PC-3 (cell line): ENCODE data around the gene CACNA1C. TPM values are rescaled to one million over a fixed set of nuclear protein-coding genes. Genes with fewer than 3 reads are reported as not detected.

Experiments used
- ATAC-seq: fragments of 200-7000 bp; cut with Tn5 transposase; 2 replicates; pipeline ENCODE4 v1.9.1; 2020; ENCODE audit warnings: mild to moderate bottlenecking, moderate library complexity
- BruUV-seq: library from RNA; stranded (reverse); fragments of 400-500 nt; replicated peaks from 2 replicates; lab custom pipeline; 2021; lab: Mats Ljungman, UMichigan
- CTCF ChIA-PET: fragments of 300-600 bp; sonication (Branson Sonifier 250); formaldehyde crosslinking; loops from one replicate; lab custom pipeline; 2022; ENCODE audit warnings: antibody characterized with exemption; lab: Charles Lee
- POLR2A ChIA-PET: fragments of 300-600 bp; sonication (Branson Sonifier 250); formaldehyde crosslinking; loops from one replicate; lab custom pipeline; 2022; ENCODE audit warnings: antibody characterized with exemption; ENCODE audit not compliant: unreplicated experiment; lab: Charles Lee
- DNase-seq: peaks from one replicate; pipeline ENCODE4 v3.0.0-alpha.2; 2015
- H2AFZ ChIP-seq: fragments of 300-600 bp; sonication (generic); 2 replicates; pipeline ENCODE4 v1.6.0; 2016; ENCODE audit warnings: antibody characterized with exemption, low read length
- H3F3A ChIP-seq: fragments of 300-600 bp; sonication (generic); one replicate; pipeline ENCODE4 v1.6.0; 2017; ENCODE audit warnings: antibody characterized with exemption, low read length, control low read depth, mild to moderate bottlenecking; ENCODE audit not compliant: unreplicated experiment
- H3K27ac ChIP-seq: fragments of 300-600 bp; sonication (generic); 2 replicates; pipeline ENCODE4 v1.5.1; 2016; ENCODE audit warnings: mild to moderate bottlenecking, low read length
- H3K27me3 ChIP-seq: fragments of 300-600 bp; sonication (generic); 2 replicates; pipeline ENCODE4 v1.6.1; 2016; ENCODE audit warnings: low read length, mixed read lengths
- H3K36me3 ChIP-seq: fragments of 300-600 bp; sonication (generic); 2 replicates; pipeline ENCODE4 v1.6.1; 2016; ENCODE audit warnings: low read depth, mixed run types, low read length, mixed read lengths
- H3K4me1 ChIP-seq: fragments of 300-600 bp; sonication (generic); 2 replicates; pipeline ENCODE4 v1.5.1; 2016; ENCODE audit warnings: low read length; ENCODE audit not compliant: insufficient read depth
- H3K4me2 ChIP-seq: fragments of 300-600 bp; sonication (generic); 2 replicates; pipeline ENCODE4 v1.6.0; 2016; ENCODE audit warnings: low read length
- H3K4me3 ChIP-seq: fragments of 300-600 bp; sonication (generic); 2 replicates; pipeline ENCODE4 v1.5.1; 2016; ENCODE audit warnings: mild to moderate bottlenecking, low read length, mixed read lengths
- H3K79me2 ChIP-seq: fragments of 300-600 bp; sonication (generic); 2 replicates; pipeline ENCODE4 v1.6.1; 2017; ENCODE audit warnings: low read length, mixed read lengths
- H3K9ac ChIP-seq: fragments of 300-600 bp; sonication (generic); 2 replicates; pipeline ENCODE4 v1.6.0; 2016; ENCODE audit warnings: mild to moderate bottlenecking, low read length
- H3K9me2 ChIP-seq: fragments of 300-600 bp; sonication (generic); replicated peaks from 2 replicates; pipeline ENCODE4 v1.6.1; 2016; ENCODE audit warnings: mixed run types, low read length, mixed read lengths
- H3K9me3 ChIP-seq: fragments of 300-600 bp; sonication (generic); 2 replicates; pipeline ENCODE4 v1.6.1; 2016; ENCODE audit warnings: low read length, mixed read lengths
- H4K20me1 ChIP-seq: fragments of 300-600 bp; sonication (generic); 2 replicates; pipeline ENCODE4 v1.6.1; 2016; ENCODE audit warnings: low read length, mixed read lengths
- EZH2 ChIP-seq: fragments of 300-600 bp; sonication (generic); IDR thresholded peaks from one replicate; pipeline ENCODE4 v1.6.1; 2017; ENCODE audit warnings: antibody characterized with exemption, mild to moderate bottlenecking, low read length; ENCODE audit not compliant: unreplicated experiment
- EZH2phosphoT487 ChIP-seq: fragments of 300-600 bp; sonication (generic); IDR thresholded peaks from 2 replicates; pipeline ENCODE4 v1.6.1; 2018; ENCODE audit warnings: mild to moderate bottlenecking, antibody characterized with exemption, low read length, borderline replicate concordance
- intact Hi-C: fragments of 100-400 bp; cut with micrococcal nuclease; formaldehyde crosslinking; loops from 2 replicates; pipeline ENCODE4 v1.9.0; 2023
- total RNA-seq: library from RNA; depleted of rRNA; stranded (reverse); fragments of >200 nt; gene quantifications from 2 replicates; pipeline ENCODE4 v1.2.3, GENCODE V29; 2014
- TF ChIP-seq, protein P1 (sequence below): fragments of 300-600 bp; sonication (generic); conservative IDR thresholded peaks from 2 replicates; pipeline ENCODE4 v1.5.1; 2017; ENCODE audit warnings: antibody characterized with exemption, low read depth, mild to moderate bottlenecking, low read length

The CACNA1C gene
- total RNA-seq, 1 experiment from 2014 or later: not detected

- Histone ChIP-seq H4K20me1 (no peaks in the 10 kb centered on the region), H3K36me3 (no peaks in the 10 kb centered on the region), H3K27ac (no peak overlapping the region), H3K79me2 (no peaks in the 10 kb centered on the region), H3K9me2 (no peaks in the 10 kb centered on the region), H3K27me3 (peaks cover 34% of the 10 kb centered on the region), H3K9ac (no peak overlapping the region), H2AFZ (no peak overlapping the region), H3F3A (no peaks in the 10 kb centered on the region), H3K4me1 (no peaks in the 10 kb centered on the region), H3K4me3 (no peak overlapping the region), H3K4me2 (no peak overlapping the region), H3K9me3 (no peaks in the 10 kb centered on the region)
- POLR2A ChIA-PET: no interaction called here
- ATAC-seq (no peak), DNase-seq (no peak)
- BruUV-seq: no TSS peak
- intact Hi-C loops: no loop called here
- TF ChIP-seq EZH2phosphoT487 (no peak), EZH2 (no peak)
- CTCF ChIA-PET: no interaction called here
Measured at GRCh38 chr12:2405039-2405438, 352.3 kb downstream of the CACNA1C start.

- Histone ChIP-seq H3K36me3 (no peaks in the 10 kb centered on the region), H3K4me3 (no peak overlapping the region), H3K4me2 (no peak overlapping the region), H3K4me1 (no peaks in the 10 kb centered on the region), H3K9me3 (no peaks in the 10 kb centered on the region), H4K20me1 (no peaks in the 10 kb centered on the region), H2AFZ (no peak overlapping the region), H3F3A (no peaks in the 10 kb centered on the region), H3K9ac (no peak overlapping the region), H3K27ac (no peak overlapping the region), H3K9me2 (no peaks in the 10 kb centered on the region), H3K79me2 (no peaks in the 10 kb centered on the region), H3K27me3 (peaks cover 39% of the 10 kb centered on the region)
- TF ChIP-seq, protein P1, sequence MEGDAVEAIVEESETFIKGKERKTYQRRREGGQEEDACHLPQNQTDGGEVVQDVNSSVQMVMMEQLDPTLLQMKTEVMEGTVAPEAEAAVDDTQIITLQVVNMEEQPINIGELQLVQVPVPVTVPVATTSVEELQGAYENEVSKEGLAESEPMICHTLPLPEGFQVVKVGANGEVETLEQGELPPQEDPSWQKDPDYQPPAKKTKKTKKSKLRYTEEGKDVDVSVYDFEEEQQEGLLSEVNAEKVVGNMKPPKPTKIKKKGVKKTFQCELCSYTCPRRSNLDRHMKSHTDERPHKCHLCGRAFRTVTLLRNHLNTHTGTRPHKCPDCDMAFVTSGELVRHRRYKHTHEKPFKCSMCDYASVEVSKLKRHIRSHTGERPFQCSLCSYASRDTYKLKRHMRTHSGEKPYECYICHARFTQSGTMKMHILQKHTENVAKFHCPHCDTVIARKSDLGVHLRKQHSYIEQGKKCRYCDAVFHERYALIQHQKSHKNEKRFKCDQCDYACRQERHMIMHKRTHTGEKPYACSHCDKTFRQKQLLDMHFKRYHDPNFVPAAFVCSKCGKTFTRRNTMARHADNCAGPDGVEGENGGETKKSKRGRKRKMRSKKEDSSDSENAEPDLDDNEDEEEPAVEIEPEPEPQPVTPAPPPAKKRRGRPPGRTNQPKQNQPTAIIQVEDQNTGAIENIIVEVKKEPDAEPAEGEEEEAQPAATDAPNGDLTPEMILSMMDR: no peak
- TF ChIP-seq EZH2phosphoT487: no peak
- TF ChIP-seq EZH2: no peak
- ChIA-PET POLR2A (no interaction called here), CTCF (no interaction called here)
- BruUV-seq: no TSS peak
- ATAC-seq (no peak), DNase-seq (no peak)
- intact Hi-C loops: no loop called here
Measured at GRCh38 chr12:2406903-2407302, 354.1 kb downstream of the CACNA1C start.

- Histone ChIP-seq H3K27me3 (peaks cover 44% of the 10 kb centered on the region), H3K4me2 (no peak overlapping the region), H3K9me3 (no peaks in the 10 kb centered on the region), H3K9ac (no peak overlapping the region), H3K27ac (no peak overlapping the region), H3K9me2 (no peaks in the 10 kb centered on the region), H2AFZ (no peak overlapping the region), H3K4me3 (no peak overlapping the region), H3K79me2 (no peaks in the 10 kb centered on the region), H3K36me3 (no peaks in the 10 kb centered on the region), H3F3A (no peaks in the 10 kb centered on the region), H4K20me1 (no peaks in the 10 kb centered on the region), H3K4me1 (no peaks in the 10 kb centered on the region)
- intact Hi-C loops: no loop called here
- BruUV-seq: no TSS peak
- ChIA-PET POLR2A (no interaction called here), CTCF (no interaction called here)
- ATAC-seq (no peak), DNase-seq (no peak)
- TF ChIP-seq EZH2 (no peak), EZH2phosphoT487 (no peak)
- TF ChIP-seq, protein P1: no peak
Measured at GRCh38 chr12:2408262-2408661, 355.5 kb downstream of the CACNA1C start.
